Eye (tissue), 1 donor: ENCODE results near the gene ARTN.

ENCODE experiments used
- DNase-seq: peaks from one replicate; pipeline ENCODE4 v3.0.0-alpha.2; 2015

The ARTN gene

DNA sequence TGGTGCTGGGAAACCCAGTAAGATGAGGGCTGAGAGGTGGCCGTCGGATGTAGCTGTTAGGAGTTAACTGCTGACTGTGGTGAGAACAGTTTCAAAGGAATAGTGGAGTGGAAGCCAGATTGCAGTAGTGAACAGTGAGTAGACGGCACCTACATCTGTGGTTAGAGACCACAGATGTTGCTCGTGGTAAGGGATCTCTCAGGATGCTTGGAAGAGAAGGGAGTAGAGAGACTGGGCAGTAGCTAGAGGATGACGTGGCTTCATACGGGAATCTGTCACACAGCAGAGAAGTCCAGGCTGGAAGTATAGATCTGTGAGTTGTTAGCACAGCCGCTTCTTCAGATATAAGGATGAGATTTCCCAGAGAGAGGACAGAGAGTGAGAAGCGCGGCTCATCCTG, 7.8 kb upstream of the ARTN start:
- no peak for DNase-seq

GRCh38 chr1:43930168-43930948, 3.2 kb upstream of the ARTN start:
- DNase-seq: no peak

DNA sequence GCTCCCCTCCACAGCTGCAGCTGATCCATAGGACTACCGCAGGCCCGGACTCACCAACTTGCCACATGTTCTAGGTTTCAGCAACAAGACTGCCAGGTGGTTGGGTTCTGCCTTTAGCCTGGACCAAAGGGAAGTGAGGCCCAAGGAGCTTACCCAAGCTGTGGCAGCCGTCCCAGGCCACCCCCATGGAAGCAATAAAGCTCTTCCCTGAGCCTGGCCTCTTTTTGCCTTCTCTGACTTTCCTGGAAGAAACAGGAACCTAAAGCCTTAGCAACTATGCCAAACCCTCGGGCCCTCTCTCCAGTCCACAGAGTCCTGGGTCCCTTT, 2.7 kb upstream of the ARTN start:
- DNase-seq: no peak

DNA sequence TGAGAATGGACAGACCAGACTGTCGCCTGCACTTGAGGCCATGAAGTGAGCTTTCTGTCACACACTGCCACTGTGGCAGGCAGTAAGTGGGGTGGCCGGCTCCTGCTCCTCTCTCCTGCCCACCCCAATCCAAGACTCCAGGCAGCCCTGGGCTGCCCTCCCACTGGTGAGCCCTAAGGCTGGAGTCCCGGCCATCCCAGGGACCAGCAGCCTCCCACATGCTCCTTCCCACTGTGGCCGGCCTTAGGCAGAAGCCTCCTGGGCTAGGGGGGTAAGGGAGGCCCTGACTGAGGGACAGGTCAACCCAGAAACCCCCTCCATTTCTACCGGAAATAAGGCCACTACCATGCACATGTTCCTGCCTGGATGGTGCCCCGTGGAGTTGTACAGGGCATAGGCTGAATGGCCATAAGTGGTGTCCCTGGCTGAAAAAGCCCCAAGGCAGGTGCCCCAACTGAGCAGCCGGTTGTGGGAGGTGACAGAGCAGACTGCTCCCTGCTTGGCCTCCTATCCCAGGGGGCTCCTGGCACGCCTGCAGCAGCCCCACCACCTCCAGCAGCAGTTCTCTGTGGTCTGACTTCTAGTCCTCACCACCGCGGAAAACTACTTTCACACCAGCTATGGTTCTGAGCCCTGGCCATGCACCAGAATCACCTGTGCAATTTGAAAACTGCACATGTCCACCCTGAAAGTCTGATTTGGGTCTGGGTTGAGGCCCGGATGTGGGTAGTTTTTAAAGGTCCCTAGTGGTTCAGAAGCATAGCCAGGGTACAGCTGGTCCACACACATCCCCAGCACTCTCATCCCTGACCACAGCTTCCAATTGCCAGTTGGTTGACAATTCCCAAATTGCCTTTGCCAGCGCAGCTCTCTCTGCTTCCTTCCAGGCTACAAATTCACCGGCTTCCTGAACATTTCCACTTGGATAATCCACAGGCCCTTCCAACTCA, 1.6 kb upstream of the ARTN start:
- DNase-seq: no peak

DNA sequence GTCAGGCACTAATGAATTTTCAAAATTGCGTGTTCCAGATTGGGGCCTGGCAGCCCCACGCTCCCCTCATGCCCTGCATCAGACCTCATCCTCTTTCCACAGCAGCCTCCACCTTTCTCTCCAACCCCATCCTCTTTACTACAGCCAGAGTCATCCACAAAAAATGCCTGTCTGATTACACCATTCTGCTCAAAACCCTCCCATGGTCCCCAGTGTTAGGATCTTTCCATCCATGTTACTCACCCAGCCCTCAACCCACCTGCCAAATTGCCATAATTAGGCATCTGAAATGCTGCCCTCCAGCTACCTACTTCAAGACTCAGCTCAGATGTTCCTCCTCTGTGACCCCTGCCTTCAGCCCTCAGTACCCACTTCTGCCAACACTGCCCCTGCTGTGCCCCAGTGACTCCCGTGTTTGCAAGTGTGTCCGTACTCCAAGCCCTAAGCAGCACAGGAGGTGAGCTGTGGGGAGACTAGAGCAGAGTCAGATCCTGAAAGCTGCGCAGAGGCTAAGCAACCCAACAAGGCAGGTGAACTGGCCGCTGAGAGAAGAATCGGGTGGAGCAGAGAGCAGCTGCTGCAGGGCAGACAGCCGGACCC, 715 bp upstream of the ARTN start:
- no peak for DNase-seq

- DNase-seq: peak; percentile 94
Observed at GRCh38 chr1:43934101-43934985, 742 bp downstream of the ARTN start.

- no peak for DNase-seq
Observed at GRCh38 chr1:43934986-43935324, 1.4 kb downstream of the ARTN start.

- DNase-seq: no peak
Observed at GRCh38 chr1:43935711-43936427, 2.3 kb downstream of the ARTN start.

DNA sequence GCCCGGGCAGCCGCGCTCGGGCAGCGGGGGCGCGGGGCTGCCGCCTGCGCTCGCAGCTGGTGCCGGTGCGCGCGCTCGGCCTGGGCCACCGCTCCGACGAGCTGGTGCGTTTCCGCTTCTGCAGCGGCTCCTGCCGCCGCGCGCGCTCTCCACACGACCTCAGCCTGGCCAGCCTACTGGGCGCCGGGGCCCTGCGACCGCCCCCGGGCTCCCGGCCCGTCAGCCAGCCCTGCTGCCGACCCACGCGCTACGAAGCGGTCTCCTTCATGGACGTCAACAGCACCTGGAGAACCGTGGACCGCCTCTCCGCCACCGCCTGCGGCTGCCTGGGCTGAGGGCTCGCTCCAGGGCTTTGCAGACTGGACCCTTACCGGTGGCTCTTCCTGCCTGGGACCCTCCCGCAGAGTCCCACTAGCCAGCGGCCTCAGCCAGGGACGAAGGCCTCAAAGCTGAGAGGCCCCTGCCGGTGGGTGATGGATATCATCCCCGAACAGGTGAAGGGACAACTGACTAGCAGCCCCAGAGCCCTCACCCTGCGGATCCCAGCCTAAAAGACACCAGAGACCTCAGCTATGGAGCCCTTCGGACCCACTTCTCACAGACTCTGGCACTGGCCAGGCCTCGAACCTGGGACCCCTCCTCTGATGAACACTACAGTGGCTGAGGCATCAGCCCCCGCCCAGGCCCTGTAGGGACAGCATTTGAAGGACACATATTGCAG, 3.0 kb downstream of the ARTN start:
- peak; percentile 68 for DNase-seq

DNA sequence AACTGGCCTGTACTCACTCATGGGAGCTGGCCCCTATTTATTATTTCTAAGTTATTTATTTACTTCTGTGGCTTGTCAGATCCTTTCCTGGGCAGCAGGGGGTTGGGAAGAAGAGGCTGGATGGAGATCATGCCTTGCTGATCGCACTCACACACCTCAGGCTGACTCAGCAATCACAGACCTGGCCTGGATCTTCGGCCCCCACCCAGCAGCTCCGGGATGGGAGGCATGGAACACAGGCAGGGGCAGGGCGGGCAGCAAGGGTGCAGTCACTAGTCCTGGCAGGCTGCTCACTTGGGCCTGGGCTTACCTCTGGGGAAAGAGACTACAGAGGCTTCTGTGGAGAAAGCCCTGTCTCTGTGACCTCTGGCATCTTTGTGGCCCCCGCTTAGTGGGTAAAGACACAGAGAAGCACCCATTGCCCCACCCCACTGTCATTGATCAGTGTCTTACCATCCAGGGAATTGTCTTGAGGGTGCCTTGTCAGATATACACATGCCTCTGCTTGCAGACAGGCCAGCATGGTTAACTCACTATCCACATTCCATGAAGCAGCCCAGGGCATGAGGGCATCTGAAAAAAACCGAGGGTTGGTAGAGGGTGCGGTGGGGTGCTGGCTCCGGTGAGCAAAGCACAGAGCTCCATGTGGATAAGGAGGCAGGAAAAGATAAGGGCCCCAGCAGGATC, 3.7 kb downstream of the ARTN start:
- no peak for DNase-seq

- DNase-seq: no peak
Observed at GRCh38 chr1:43938383-43938782, 4.8 kb downstream of the ARTN start.

DNA sequence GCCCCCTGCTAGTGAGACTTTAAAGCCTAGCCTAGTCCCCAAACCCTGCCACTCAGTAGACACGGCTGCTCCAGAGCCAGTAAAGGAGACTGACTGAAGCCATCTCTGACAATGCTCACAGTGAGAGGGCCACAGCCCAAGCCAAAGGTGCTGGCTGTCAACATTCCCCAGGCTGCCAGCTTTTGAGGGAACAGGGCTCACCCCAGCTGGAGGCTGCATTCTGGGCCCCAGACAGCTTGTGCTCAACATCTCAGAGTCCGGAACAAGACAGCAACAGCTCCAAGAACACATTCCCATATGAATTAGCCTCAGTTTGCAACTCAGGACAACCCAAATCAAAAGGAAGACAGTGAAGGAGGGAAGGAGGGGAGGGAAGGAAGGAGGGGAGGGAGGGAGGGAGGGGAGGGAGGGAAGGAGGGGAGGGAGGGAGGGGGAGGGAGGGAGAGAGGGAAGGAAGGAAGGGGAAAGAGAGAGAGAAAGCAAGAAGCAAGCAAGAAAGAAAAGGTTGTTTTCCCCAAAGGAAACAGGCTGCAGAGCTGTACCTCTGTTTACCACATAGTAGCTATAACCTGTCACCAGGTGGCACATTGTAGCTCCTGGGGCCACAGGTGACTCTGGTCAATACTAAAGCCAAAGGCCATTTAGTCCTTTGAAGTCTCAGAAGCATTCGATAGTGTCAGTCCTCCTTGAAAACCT, 5.4 kb downstream of the ARTN start:
- DNase-seq: no peak

GRCh38 chr1:43942411-43942810, 8.8 kb downstream of the ARTN start:
- no peak for DNase-seq

GRCh38 chr1:43944860-43945259, 11.3 kb downstream of the ARTN start:
- no peak for DNase-seq

GRCh38 chr1:43945674-43946235, 12.2 kb downstream of the ARTN start:
- DNase-seq: no peak

DNA sequence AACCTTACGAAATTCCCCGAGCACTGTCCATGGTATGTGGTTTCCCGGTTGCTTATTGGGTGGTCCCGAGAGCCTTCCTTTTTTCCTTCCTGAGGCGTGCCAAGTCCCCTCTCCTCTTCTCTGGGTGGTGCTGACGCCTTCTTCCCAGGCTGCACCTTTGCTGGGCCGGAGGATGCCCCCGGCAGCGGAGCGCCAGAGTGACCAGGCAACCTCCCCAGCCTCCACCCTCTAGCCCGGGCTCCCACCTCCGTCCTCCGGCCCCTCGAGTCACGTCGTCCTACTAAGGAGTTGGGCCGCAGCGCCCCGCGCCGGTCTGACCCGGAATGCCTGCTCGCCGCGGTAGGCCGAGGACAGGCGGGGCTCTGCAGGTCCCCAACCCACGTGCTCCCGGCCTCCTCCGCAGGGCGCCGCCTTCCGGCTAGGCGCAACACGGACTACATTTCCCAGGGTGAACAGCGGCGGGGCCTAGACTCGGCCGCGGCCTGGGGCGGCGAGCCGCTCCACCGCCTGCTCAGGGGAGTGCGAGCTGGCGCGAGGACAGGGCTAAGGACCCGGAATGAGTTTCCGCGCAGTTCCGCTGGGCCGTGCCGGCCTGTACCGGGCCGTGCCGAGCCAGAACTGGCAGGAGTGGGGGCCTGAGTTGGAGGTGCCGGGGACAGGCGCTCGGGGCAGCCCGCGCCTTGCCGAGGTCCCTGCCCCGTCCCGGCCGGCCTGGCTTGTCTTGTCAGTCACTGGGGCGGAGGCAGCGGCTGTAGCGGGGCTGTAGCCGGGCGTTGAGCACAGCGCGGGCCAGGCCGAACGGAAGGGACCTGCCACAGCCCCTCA, 12.8 kb downstream of the ARTN start, which contains the start of gene IPO13:
IPO13 (plus strand) TSS at position 715 of the 825 bp plus-strand sequence. CDS start 651 bp downstream, outside the sequence.
- DNase-seq: peak; percentile 99

DNA sequence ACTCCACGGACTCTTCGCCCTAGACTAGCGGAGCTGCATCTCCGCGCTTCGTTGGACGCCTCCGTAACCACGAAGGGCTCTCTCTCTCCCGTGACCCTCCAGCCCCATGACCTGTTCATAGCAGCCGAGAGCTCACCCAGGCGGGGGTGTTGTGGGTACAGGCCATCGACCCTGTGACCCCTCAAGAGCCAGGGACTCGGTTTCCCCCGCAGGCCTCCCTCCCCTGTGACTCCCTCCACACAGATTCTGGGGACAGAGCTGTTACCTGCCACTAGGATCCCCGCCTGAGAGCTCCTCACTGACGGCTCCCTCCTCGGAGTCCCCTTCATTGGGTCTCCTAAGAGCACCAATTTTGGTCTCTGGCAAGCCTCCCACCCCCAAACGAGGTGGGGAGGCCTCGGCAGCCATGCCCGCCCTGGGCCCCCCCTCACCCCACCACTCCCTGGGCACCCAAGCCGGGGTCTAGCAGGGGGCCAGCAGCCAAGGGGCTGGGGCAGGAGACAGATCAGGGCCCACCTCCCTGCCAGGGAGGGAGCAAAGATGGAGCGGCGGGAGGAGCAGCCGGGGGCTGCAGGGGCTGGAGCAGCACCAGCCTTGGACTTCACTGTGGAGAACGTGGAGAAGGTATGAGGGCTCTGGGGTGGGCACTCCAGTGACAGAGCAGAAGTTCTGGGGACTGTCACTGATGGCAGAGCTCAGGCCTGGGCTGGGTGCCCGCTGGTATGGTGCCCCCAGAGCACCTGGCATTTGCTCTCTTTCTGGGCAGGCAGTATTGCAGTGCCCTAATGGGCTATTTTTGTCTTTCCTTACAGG, 13.7 kb downstream of the ARTN start:
- no peak for DNase-seq
